Bronchial epithelial cell (primary cell): ENCODE results near the gene SMTNL1. TPM values are rescaled to one million over a fixed set of nuclear protein-coding genes. Genes with fewer than 3 reads are reported as not detected.

Experiments used
- DNase-seq: peaks from one replicate; pipeline ENCODE4 v3.0.0-alpha.2; 2010; ENCODE audit warnings: low read depth
- FAIRE-seq: peaks from 2 replicates; lab custom pipeline; 2011; peaks lifted over from hg19 to GRCh38; lab: Jason Lieb, UNC
- H3K27me3 ChIP-seq: 2 replicates; pipeline ENCODE4 v1.5.1; 2011; ENCODE audit warnings: low read length; ENCODE audit not compliant: control insufficient read depth, insufficient read depth
- H3K36me3 ChIP-seq: 2 replicates; pipeline ENCODE4 v1.5.1; 2011; ENCODE audit warnings: low read length; ENCODE audit not compliant: control insufficient read depth, insufficient read depth
- H3K4me3 ChIP-seq: 2 replicates; pipeline ENCODE4 v1.5.1; 2011; ENCODE audit warnings: mild to moderate bottlenecking, low read depth, low read length, control low read depth
- CTCF ChIP-seq: IDR thresholded peaks from 2 replicates; pipeline ENCODE4 v1.5.1; 2011; ENCODE audit warnings: mild to moderate bottlenecking, moderate library complexity, low read length, control low read depth, inconsistent platforms; ENCODE audit not compliant: insufficient read depth, severe bottlenecking
- total RNA-seq: library from RNA; depleted of rRNA; stranded (reverse); fragments of >200 nt; gene quantifications from 2 replicates; pipeline ENCODE4 v1.2.1, GENCODE V29; 2014

The SMTNL1 gene
- total RNA-seq, 1 donor from 2014 or later: not detected

- no peaks in the 10 kb centered on the region for H3K36me3 ChIP-seq
- no peak for DNase-seq
- no peak for FAIRE-seq
- no peak overlapping the region for H3K4me3 ChIP-seq
- TF ChIP-seq CTCF: no peak
- H3K27me3 ChIP-seq: peaks cover 12% of the 10 kb centered on the region
Observed at GRCh38 chr11:57513452-57513795, 24.0 kb upstream of the SMTNL1 start.

DNA sequence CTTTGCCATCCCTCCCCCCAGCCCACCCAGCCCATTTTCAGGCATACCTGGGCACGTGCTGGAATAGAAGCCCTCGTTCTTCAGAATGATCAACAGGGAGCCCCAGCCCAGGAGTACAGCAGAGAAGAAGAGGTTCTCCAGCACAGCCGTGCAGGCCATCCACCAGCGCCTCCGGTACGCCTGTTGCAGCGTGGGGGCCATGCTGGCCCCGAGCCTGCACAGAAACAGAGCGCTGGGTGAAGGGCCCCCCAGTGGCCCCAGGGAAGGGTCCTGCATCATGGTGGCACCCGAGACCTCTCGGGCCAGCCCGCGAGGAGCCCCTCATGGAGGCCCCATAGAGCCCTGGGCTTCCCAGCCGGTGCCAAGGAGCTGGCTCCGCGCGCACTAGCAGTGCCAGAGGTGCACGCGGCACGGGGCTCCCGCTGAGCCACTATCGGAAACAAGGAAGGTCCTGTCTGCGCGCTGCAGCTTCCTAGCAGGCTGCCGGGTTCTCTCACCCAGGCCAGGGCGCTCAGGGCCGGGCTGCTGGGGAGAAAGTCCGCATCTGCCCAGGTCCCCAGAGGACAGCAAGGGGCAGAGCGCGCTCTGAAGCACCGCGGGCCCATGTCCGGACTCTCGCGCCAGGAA lies 23.4 kb upstream of the SMTNL1 start:
- no peaks in the 10 kb centered on the region for H3K36me3 ChIP-seq
- FAIRE-seq (no peak), DNase-seq (no peak)
- peak overlapping the region; percentile 45 for H3K4me3 ChIP-seq
- H3K27me3 ChIP-seq: peaks cover 12% of the 10 kb centered on the region
- no peak for TF ChIP-seq CTCF

DNA sequence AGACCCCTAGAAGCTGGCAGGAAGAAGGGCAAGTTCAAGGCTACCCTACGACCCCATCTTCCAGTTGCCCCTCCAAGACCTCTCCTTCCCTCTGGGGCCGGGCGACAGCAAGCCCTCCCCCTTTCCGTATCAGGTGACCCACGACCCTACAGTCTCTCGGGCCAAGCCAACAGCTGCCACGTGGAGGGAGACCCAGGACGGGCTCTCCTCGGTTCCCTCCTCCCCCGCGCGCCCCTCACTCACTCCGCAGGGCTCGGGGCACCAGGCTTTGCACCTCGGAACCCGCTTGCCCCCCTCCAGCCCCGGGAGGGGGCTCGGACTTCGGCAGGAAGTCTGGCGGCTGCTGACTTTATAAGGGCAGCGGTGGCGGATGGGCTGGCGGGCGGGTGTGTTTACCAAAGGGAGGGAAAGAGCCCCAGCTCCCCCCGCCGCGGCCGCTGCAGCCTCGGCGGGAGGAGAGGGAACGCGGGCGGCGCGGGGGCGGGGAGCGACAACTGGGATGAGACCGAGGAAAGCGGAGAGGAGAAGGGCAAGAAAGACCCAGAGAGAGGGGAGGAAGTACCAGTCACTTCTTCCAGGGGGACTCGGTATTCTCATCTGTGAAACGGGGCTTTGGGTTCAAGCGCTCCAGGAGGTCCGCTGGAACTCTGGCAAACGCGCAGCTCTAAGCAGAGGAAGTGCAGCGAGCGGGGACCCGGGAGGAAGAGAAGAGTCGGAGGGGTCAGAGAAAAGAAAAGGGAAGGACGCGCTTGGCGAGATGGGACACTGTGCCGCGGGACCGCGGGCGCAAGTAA lies 22.7 kb upstream of the SMTNL1 start:
- no peak for DNase-seq
- no peaks in the 10 kb centered on the region for H3K36me3 ChIP-seq
- peak overlapping the region; percentile 45 for H3K4me3 ChIP-seq
- TF ChIP-seq CTCF: no peak
- peaks cover 12% of the 10 kb centered on the region for H3K27me3 ChIP-seq
- FAIRE-seq: no peak

DNA sequence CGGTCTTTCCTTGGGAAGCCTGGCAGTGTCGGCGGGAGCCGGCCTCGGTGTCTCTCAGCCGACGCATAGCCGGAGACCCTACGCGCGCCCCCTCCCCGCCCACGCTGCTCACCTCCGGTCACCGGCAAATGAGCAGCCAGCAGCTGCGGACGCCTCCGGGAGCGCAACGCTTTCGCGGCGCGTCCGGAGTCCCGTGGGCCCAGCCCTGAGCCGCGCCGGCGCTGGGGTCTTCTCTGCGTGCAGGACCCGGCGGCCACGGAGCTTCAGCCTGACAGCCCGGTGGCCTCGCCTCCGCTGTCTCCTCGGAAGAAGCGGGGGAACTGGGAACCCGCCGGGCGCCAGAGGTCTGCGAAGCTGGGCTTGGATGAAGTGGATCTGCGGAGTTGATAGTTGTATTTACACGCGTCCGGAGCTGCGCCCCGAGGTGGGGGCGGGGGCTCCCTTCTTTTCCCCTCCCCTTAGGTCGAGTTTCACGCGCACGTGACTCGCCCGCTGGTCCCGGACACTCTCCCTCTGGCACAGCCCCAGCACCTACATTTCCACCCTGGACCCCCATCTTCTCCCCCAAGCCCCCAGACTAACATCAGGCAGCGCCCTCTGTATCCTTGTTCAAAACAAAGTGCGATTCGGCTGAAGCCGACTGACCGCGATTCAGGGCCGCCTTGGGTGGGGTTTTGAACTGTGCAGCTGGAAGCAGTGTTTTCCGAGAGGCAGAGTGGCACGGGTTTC lies 21.9 kb upstream of the SMTNL1 start, which contains the start of gene SLC43A1:
TSS of gene SLC43A1 (minus strand) at position 371 of the 729 bp plus-strand sequence. CDS start 1,591 bp downstream, outside the sequence.
- no peak for TF ChIP-seq CTCF
- FAIRE-seq (no peak), DNase-seq (no peak)
- H3K4me3 ChIP-seq: peak within 1 kb of the TSS; percentile 45
- no peaks in the 10 kb centered on the region for H3K36me3 ChIP-seq
- peaks cover 12% of the 10 kb centered on the region for H3K27me3 ChIP-seq

DNA sequence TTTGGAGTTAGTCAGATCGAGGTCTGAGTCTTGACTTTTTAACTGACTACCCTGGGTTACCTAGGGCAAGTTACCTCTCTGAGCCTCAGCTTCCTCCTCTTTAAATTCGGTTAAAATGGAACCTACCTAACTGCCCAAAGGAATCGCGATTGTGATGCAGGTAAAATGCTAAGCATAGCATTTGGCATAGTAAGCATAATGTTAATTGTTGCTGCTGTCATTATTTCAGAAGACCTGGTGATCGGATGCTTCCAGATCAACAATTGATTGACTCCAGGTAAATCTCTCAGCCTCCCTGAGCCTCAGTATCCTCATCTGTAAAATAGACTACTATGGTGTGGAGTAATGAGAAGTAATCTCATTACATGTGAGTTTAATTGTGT lies 21.3 kb upstream of the SMTNL1 start:
- Histone ChIP-seq H3K4me3 (peak overlapping the region; percentile 45), H3K36me3 (no peaks in the 10 kb centered on the region), H3K27me3 (peaks cover 12% of the 10 kb centered on the region)
- no peak for TF ChIP-seq CTCF
- FAIRE-seq: no peak
- no peak for DNase-seq
